ENCODE results near the gene BTBD7. TPM values are rescaled to one million over a fixed set of nuclear protein-coding genes. Genes with fewer than 3 reads are reported as not detected.
A peak's percentile ranks its signal among the peaks of the same experiment; 100 is the strongest.

BTBD7 gene
- total RNA-seq, 4 donors from 2014 or later: 16.7 to 60.4 (median 55.3) TPM

GRCh38 chr14:93333631-93334103 is 831 bp upstream of the BTBD7 start:
- no peak for TF ChIP-seq CTCF (IDR thresholded peaks at IDR 0.05)
- TF ChIP-seq POLR2A (IDR thresholded peaks at IDR 0.05): no peak
- no peak for DNase-seq
- Histone ChIP-seq H3K27me3 (no peaks in the 10 kb centered on the region), H3K4me3 (peak overlapping the region; percentile 61 to 89), H3K27ac (peak overlapping the region; percentile 92 to 96), H3K4me1 (peaks cover 10 to 12% of the 10 kb centered on the region in 2 donors), H3K36me3 (no peaks in the 10 kb centered on the region), H3K9me3 (no peaks in the 10 kb centered on the region)
- intact Hi-C loops (cut with DNase I; ENCODE audit: low total_unique reads): no loop called here

DNA sequence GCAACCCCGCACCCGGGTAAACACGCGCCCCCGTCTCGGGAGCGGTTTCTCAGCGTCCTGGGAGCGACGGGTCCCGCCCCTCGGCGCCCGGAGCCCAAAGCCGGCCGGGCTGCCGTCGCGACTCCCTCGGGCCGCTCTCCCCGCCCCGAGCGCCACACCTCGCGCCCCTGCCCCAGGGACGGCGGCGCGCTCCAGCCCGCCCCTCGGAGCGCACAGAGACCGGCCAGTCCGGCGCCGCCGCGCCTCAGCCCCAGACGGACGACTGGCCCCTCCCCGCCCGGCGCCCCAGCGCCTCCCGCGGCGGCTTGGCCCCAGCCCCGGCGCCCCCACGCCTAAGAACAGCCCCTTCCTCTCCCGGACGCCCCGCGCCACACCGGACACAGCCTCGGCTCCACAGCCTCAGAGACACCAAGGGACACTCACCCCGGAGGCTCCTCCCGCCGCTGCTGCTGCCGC is 411 bp downstream of the BTBD7 start:
- Histone ChIP-seq H3K9me3 (no peaks in the 10 kb centered on the region), H3K27ac (peak overlapping the region; percentile 92 to 96), H3K36me3 (no peaks in the 10 kb centered on the region), H3K4me1 (peaks cover 10 to 12% of the 10 kb centered on the region in 2 donors), H3K4me3 (peak overlapping the region; percentile 61 to 89), H3K27me3 (no peaks in the 10 kb centered on the region)
- TF ChIP-seq POLR2A (IDR thresholded peaks at IDR 0.05): no peak
- no peak for TF ChIP-seq CTCF (IDR thresholded peaks at IDR 0.05)
- intact Hi-C loops (cut with DNase I; ENCODE audit: low total_unique reads): no loop called here
- DNase-seq: peak in 1 of 2 donors; percentile 47

DNA sequence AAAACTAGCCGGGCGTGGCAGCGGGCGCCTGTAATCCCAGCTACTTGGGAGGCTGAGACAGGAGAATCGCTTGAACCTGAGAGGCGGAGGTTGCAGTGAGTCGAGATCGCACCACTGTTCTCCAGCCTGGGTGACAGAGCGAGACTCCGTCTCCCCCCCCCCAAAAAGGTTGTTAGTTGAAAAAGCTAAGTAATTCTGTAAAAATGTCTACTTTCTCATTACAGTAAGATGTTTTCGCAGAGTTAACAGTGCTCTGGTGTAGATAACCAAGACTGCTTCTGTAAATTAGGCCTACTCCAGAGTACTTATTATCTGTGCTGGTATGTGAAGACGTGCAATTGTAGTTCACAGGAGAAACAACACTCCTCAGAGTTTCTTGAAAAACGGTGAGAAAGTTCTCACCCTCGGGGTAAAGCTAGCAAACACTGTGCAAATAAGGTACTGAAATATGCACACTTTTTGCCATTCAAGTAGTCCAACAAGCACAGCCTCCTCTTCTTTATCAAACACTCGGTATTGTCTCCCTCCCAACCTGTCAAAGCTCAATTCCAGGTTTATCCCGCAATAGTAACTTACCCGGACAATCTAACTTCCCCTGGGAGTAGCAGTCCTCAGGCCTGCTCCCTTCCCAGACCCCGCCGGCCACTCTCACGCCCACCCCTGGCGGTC is 974 bp downstream of the BTBD7 start:
- no peaks in the 10 kb centered on the region for H3K9me3 ChIP-seq
- peak overlapping the region; percentile 61 to 89 for H3K4me3 ChIP-seq
- no peak for DNase-seq
- H3K27ac ChIP-seq: peak overlapping the region; percentile 92 to 96
- peaks cover 10 to 12% of the 10 kb centered on the region in 2 donors for H3K4me1 ChIP-seq
- intact Hi-C loops (cut with DNase I; ENCODE audit: low total_unique reads): no loop called here
- TF ChIP-seq POLR2A (IDR thresholded peaks at IDR 0.05) (no peak), CTCF (IDR thresholded peaks at IDR 0.05) (no peak)
- no peaks in the 10 kb centered on the region for H3K36me3 ChIP-seq
- H3K27me3 ChIP-seq: no peaks in the 10 kb centered on the region

DNA sequence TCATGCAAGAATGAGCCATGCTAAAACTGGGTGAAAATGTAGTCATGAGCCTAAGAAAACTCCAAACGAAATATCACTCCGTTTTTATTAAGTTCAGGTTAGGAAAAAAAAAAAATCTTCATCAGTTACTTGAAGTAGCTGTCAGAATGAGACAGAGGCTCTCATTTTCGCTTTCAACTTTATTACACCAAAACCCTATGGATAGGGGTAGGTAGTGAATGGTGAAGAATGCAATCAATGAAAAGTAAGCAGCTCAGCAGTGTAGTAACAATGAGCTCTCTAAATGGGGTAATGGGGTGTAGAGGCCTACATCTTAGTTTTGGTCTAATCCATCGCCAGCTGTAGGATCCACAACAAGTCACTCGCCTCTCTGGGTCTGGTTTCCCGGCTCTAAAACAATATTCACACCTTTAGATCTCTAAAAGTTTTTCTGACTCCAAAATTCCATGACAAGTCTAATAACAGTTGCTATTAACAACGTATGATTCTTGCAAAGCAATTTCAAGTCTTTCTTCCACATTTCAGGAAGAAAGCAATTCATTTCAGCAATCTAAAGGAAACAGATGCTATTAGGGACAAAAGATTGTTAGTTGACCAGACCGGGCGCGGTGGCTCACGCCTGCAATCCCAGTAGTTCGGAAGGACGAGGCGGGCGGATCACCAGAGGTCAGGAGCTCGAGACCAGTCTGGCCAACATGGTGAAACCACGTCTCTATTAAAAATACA is 1.7 kb downstream of the BTBD7 start:
- H3K4me1 ChIP-seq: peaks cover 10 to 12% of the 10 kb centered on the region in 2 donors
- no peaks in the 10 kb centered on the region for H3K36me3 ChIP-seq
- no peaks in the 10 kb centered on the region for H3K9me3 ChIP-seq
- peak in 1 of 2 donors; percentile 48 for DNase-seq
- intact Hi-C loops (cut with DNase I; ENCODE audit: low total_unique reads): no loop called here
- no peak for TF ChIP-seq POLR2A (IDR thresholded peaks at IDR 0.05)
- no peak for TF ChIP-seq CTCF (IDR thresholded peaks at IDR 0.05)
- peak overlapping the region; percentile 92 to 96 for H3K27ac ChIP-seq
- no peaks in the 10 kb centered on the region for H3K27me3 ChIP-seq
- peak overlapping the region in 1 of 2 donors; percentile 89 for H3K4me3 ChIP-seq

DNA sequence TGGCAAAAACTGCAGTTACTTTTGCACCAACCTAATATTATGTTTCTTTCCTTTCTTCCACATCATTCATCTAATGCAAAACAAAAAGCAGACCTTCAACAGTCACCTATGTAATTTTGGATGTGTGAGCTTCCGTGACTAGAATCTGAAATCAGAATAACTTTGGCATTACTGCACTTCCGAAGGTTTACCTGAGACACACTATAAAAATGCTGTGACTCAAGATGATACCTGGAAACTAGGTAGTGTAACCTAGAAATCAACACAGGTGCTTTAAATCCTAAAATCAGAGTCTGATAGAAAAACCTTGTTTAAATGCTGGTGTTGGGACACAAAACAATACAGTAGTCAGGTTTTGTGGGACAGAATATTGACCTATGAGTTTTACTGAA is 2.2 kb downstream of the BTBD7 start:
- intact Hi-C loops (cut with DNase I; ENCODE audit: low total_unique reads): no loop called here
- TF ChIP-seq CTCF (IDR thresholded peaks at IDR 0.05): no peak
- no peak for TF ChIP-seq POLR2A (IDR thresholded peaks at IDR 0.05)
- no peaks in the 10 kb centered on the region for H3K36me3 ChIP-seq
- H3K4me1 ChIP-seq: peaks cover 10 to 12% of the 10 kb centered on the region in 2 donors
- H3K27me3 ChIP-seq: no peaks in the 10 kb centered on the region
- DNase-seq: no peak
- no peak overlapping the region for H3K4me3 ChIP-seq
- H3K27ac ChIP-seq: peak overlapping the region in 1 of 2 donors; percentile 42
- H3K9me3 ChIP-seq: no peaks in the 10 kb centered on the region
